Peyer's patch (tissue), 4 donors: Measurements from ENCODE around the gene BHLHE41. TPM values are rescaled to one million over a fixed set of nuclear protein-coding genes. Genes with fewer than 3 reads are reported as not detected.

Experiments
- DNase-seq, 3 donors: peaks; one replicate each; pipeline ENCODE4 v3.0.0-alpha.2; 2017 to 2019
- H3K27ac ChIP-seq, 4 donors: fragments of 200-600 bp; sonication (generic); one replicate each; pipeline ENCODE4 v1.5.1; 2016 to 2019
- H3K27me3 ChIP-seq, 2 donors: fragments of 200-600 bp; sonication (generic); one replicate each; pipeline ENCODE4 v1.5.1; 2019
- H3K36me3 ChIP-seq, 3 donors: fragments of 200-600 bp; sonication (generic); one replicate each; pipeline ENCODE4 v1.5.1; 2016 to 2019
- H3K4me1 ChIP-seq, 4 donors: fragments of 200-600 bp; sonication (generic); one replicate each; pipeline ENCODE4 v1.5.1; 2016 to 2019
- H3K4me3 ChIP-seq, 4 donors: fragments of 200-600 bp; sonication (generic); 1 replicate in 3 of 4; 2 replicates in 1 of 4; pipeline ENCODE4 v1.5.1; 2016 to 2019; ENCODE audit warnings: mild to moderate bottlenecking in 1 of 4
- H3K9me3 ChIP-seq, 4 donors: fragments of 200-600 bp; sonication (generic); one replicate each; pipeline ENCODE4 v1.5.1; 2016 to 2019; ENCODE audit warnings: mild to moderate bottlenecking in 1 of 4
- POLR2A ChIP-seq, 2 donors: fragments of 450-650 bp; IDR thresholded peaks; one replicate each; pipeline ENCODE4 v1.5.1; 2017; ENCODE audit warnings: antibody characterized with exemption in 2 of 2, mild to moderate bottlenecking in 2 of 2, moderate library complexity in 2 of 2
- total RNA-seq, 4 donors: library from RNA; depleted of rRNA; stranded (reverse); fragments of >200 nt; gene quantifications; one replicate each; pipeline ENCODE4 v1.1.0, GENCODE V29; 2016
- TF ChIP-seq, protein P1 (sequence below), 6 experiments: fragments of 450-650 bp in 4 of 6; fragments of 200-600 bp in 2 of 6; sonication (generic) in 1 of 6; IDR thresholded peaks; one replicate each; pipeline ENCODE4 v1.5.1; 2017 to 2019; ENCODE audit warnings: antibody characterized with exemption in 6 of 6, mild to moderate bottlenecking in 3 of 6, moderate library complexity in 1 of 6

Gene BHLHE41
- total RNA-seq, 4 donors from 2014 or later: 0.18 to 11.6 (median 2.2) TPM

DNA sequence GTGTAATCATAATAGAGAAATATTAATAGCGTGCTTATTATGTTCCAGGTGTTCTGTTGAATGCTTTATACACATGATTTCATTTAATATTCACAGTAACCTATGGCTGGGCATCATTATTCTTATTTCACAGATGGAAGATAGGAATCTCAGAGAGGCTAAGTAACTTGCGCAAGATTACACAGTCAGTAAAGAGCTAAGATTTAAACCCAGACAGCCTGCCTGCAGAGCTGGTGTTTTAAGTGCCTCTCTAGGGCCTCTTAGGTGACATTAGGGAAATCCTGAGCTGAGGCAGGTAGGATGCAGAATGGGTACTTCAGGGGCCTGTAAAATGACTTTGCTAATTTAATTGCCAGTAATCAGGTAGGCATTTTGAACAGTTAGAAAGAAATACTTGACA, 18.5 kb upstream of the BHLHE41 start:
- no peak for DNase-seq

DNA sequence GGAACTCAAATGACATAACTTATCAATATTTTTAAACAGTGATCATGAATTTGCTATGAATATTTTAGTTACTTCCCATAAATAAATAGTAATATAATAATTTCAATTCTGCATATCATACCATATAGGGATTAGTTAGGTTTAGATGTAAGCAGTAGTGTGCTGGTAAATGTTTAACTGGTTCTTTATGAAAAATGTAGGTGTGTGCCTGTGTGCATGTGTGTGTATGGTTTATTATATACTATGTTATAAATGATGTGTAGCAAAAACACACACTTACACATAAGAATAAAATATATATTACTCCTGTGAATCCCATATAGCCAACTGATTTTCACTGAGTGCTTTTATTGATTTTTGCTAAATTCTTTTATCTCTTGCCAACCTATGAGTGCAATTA, 14.0 kb upstream of the BHLHE41 start:
- Histone ChIP-seq H3K9me3 (no peaks in the 10 kb centered on the region), H3K4me3 (no peak overlapping the region), H3K27me3 (no peaks in the 10 kb centered on the region), H3K36me3 (no peaks in the 10 kb centered on the region), H3K4me1 (peaks cover 0 to 8% (median 0%) of the 10 kb centered on the region in 4 donors), H3K27ac (no peak overlapping the region)
- TF ChIP-seq POLR2A (IDR thresholded peaks at IDR 0.05): no peak
- TF ChIP-seq, protein P1, sequence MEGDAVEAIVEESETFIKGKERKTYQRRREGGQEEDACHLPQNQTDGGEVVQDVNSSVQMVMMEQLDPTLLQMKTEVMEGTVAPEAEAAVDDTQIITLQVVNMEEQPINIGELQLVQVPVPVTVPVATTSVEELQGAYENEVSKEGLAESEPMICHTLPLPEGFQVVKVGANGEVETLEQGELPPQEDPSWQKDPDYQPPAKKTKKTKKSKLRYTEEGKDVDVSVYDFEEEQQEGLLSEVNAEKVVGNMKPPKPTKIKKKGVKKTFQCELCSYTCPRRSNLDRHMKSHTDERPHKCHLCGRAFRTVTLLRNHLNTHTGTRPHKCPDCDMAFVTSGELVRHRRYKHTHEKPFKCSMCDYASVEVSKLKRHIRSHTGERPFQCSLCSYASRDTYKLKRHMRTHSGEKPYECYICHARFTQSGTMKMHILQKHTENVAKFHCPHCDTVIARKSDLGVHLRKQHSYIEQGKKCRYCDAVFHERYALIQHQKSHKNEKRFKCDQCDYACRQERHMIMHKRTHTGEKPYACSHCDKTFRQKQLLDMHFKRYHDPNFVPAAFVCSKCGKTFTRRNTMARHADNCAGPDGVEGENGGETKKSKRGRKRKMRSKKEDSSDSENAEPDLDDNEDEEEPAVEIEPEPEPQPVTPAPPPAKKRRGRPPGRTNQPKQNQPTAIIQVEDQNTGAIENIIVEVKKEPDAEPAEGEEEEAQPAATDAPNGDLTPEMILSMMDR (IDR thresholded peaks at IDR 0.05): no peak
- DNase-seq: no peak

More for the DNA sequence above, 18.5 kb upstream of the BHLHE41 start:
- Histone ChIP-seq H3K36me3 (no peaks in the 10 kb centered on the region), H3K4me1 (no peaks in the 10 kb centered on the region), H3K9me3 (no peaks in the 10 kb centered on the region), H3K27me3 (no peaks in the 10 kb centered on the region), H3K4me3 (no peak overlapping the region), H3K27ac (no peak overlapping the region)
- TF ChIP-seq, protein P1 (IDR thresholded peaks at IDR 0.05): no peak
- no peak for TF ChIP-seq POLR2A (IDR thresholded peaks at IDR 0.05)

DNA sequence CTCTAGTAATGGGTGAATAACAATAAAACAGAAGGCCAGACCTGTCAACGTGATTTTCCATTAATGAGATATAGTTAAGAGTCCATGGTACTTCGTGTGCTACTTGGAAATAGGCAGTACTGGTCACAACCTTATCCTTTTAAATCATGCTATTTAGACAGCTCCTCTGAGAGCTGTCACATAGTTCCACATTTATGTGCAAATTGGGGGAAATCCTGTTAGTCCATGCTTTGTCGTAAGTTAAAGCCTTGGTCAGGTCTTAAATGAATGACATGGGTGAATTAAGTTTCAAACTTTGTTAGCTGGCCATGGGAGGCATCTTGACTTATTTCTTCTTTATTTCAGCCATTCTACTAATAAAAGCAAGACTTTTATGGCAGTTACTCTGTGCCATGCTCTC, 11.9 kb upstream of the BHLHE41 start:
- H3K4me3 ChIP-seq: no peak overlapping the region
- no peaks in the 10 kb centered on the region for H3K9me3 ChIP-seq
- TF ChIP-seq POLR2A (IDR thresholded peaks at IDR 0.05): no peak
- TF ChIP-seq, protein P1 (IDR thresholded peaks at IDR 0.05): no peak
- H3K4me1 ChIP-seq: peaks cover 0 to 8% (median 0%) of the 10 kb centered on the region in 4 donors
- H3K27me3 ChIP-seq: no peaks in the 10 kb centered on the region
- no peak for DNase-seq
- H3K27ac ChIP-seq: no peak overlapping the region
- no peaks in the 10 kb centered on the region for H3K36me3 ChIP-seq

DNA sequence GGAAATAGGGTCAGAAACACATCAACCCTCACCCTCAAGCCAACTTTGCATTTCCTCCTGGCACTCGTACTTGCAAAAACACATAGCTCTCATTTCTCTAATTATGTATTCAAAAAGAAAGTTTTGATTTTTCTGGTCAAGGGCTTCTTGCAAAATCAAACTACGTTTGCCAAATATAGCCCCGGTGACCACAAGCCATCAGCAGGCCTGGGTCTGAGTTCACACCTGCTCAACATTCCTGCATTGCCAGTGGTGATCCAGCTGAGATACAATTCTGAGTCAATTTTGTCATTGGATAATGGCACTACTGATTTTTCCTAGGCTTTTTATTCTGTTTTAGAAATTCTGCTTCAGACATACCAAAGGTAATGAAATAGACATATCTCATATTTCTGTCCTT, 10.7 kb upstream of the BHLHE41 start:
- H3K9me3 ChIP-seq: no peaks in the 10 kb centered on the region
- H3K4me1 ChIP-seq: peaks cover 0 to 8% (median 0%) of the 10 kb centered on the region in 4 donors
- TF ChIP-seq, protein P1 (IDR thresholded peaks at IDR 0.05): no peak
- TF ChIP-seq POLR2A (IDR thresholded peaks at IDR 0.05): no peak
- no peaks in the 10 kb centered on the region for H3K27me3 ChIP-seq
- H3K27ac ChIP-seq: no peak overlapping the region
- no peak overlapping the region for H3K4me3 ChIP-seq
- DNase-seq: no peak
- no peaks in the 10 kb centered on the region for H3K36me3 ChIP-seq

DNA sequence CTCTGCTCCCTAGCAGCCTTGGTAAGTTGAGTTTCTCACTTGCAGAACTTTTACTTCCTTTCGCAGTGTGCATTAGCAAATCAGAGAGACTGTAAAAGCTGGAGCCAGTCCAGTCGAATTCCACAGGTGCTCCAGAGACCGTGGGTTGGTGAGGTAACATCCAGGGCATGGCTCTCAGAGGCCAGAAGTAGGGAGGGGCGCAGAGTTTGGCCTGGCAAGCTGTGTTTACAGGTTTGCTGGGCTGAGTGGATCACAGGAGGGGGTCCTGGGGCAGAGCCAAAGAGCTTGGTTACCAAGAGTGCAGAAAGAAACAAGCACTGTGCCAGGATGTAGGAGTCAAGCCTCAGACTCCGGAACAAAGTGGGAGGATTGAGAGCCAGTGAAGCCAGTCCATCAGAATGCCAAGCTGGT, 10.2 kb upstream of the BHLHE41 start:
- Histone ChIP-seq H3K4me1 (peaks cover 0 to 8% (median 0%) of the 10 kb centered on the region in 4 donors), H3K4me3 (no peak overlapping the region), H3K36me3 (no peaks in the 10 kb centered on the region), H3K9me3 (no peaks in the 10 kb centered on the region), H3K27ac (no peak overlapping the region), H3K27me3 (no peaks in the 10 kb centered on the region)
- no peak for DNase-seq
- TF ChIP-seq POLR2A (IDR thresholded peaks at IDR 0.05): no peak
- TF ChIP-seq, protein P1 (IDR thresholded peaks at IDR 0.05): no peak

DNA sequence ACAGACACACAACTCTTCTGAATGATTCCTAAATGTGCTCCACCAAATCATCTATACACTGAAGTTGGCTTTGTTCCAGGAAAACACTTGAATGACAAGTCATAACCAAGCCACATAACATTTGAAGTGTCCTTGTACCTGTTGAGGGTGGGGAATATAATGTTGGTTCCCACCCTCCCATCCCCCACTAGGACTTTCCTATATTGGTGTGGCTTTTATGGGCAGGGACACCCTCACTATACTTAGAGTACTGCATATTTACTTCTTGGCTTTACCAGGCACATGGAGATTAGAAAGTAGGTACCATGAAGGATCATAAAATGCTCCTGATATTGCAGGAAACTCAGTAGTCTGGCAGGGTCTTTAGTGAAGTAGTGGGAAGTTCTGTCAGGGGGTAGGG, 9.7 kb upstream of the BHLHE41 start:
- Histone ChIP-seq H3K4me3 (no peak overlapping the region), H3K4me1 (peaks cover 0 to 8% (median 0%) of the 10 kb centered on the region in 4 donors), H3K27me3 (no peaks in the 10 kb centered on the region), H3K9me3 (no peaks in the 10 kb centered on the region), H3K36me3 (no peaks in the 10 kb centered on the region), H3K27ac (no peak overlapping the region)
- no peak for TF ChIP-seq POLR2A (IDR thresholded peaks at IDR 0.05)
- TF ChIP-seq, protein P1 (IDR thresholded peaks at IDR 0.05): no peak
- no peak for DNase-seq
